Measurements from ENCODE around the gene DOC2A. TPM values are rescaled to one million over a fixed set of nuclear protein-coding genes. Genes with fewer than 3 reads are reported as not detected.

DOC2A gene
- total and polyA plus RNA-seq, 11 donors, result 0.09 to 1.4 (median 0.88) TPM; not detected in 4

DNA sequence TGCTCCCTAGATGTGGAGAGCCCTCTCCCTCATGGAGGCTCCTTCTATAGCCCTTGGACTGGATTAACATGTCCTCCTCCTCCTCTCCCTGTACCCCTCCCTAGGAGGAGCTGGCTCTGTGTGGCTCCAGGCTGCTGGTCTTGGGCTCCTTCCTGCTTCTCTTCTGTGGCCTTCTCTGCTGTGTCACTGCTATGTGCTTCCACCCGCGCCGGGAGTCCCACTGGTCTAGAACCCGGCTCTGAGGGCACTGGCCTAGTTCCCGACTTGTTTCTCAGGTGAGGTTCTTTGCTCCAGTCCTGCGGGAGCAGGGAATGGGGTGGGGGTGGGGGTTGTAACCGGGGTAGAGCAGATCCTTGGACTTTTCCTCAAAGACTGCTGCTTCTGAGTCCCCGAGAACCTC is 39.5 kb downstream of the DOC2A start:
- intact Hi-C loops (cut with DNase I), result loop anchor here in 2 of 10 donors (5.0 kb wide), 2 partner anchors 44 to 1019 kb away; partner anchors contain the start of genes KCTD13 (in 1 of the 2) and NFATC2IP (in 1 of the 2)
- DNase-seq (no peak), ATAC-seq (no peak)
- peaks cover 0 to 63% (median 53%) of the 10 kb centered on the region in 9 donors for H3K36me3 ChIP-seq
- H3K4me1 ChIP-seq, result peaks cover 0 to 32% (median 16%) of the 10 kb centered on the region in 12 donors
- no peaks in the 10 kb centered on the region for H3K27me3 ChIP-seq
- no peak overlapping the region for H3K4me3 ChIP-seq
- no peak for TF ChIP-seq POLR2A (IDR thresholded peaks at IDR 0.05)
- TF ChIP-seq, protein P1, sequence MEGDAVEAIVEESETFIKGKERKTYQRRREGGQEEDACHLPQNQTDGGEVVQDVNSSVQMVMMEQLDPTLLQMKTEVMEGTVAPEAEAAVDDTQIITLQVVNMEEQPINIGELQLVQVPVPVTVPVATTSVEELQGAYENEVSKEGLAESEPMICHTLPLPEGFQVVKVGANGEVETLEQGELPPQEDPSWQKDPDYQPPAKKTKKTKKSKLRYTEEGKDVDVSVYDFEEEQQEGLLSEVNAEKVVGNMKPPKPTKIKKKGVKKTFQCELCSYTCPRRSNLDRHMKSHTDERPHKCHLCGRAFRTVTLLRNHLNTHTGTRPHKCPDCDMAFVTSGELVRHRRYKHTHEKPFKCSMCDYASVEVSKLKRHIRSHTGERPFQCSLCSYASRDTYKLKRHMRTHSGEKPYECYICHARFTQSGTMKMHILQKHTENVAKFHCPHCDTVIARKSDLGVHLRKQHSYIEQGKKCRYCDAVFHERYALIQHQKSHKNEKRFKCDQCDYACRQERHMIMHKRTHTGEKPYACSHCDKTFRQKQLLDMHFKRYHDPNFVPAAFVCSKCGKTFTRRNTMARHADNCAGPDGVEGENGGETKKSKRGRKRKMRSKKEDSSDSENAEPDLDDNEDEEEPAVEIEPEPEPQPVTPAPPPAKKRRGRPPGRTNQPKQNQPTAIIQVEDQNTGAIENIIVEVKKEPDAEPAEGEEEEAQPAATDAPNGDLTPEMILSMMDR (IDR thresholded peaks at IDR 0.05), result no peak
- no peaks in the 10 kb centered on the region for H3K9me3 ChIP-seq
- WGBS, 4 donors, result 86 to 94% (median 93%) methylated on average over 8 of the region's 8 CpGs
- no peak overlapping the region for H3K27ac ChIP-seq

DNA sequence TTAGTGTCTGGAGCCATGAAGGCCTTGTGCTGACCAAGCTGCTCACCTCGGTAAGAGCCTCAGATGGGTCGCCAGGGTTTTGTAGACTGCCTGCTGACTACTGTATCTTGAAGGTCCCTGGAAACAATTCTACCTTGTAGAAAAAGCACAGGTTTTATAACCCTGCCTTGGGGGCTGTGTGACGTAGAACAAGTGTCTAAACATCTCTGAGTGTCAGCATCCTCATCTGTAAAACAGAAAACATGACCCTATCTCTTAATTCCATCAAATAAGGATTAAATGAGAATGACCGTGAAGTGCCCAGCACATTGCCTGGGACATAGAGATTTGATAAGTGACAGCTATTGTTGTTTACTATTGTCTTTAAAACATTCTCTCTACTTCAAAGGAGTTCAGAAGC is 42.6 kb downstream of the DOC2A start:
- Histone ChIP-seq H3K4me3 (no peak overlapping the region), H3K4me1 (peaks cover 0 to 24% (median 7%) of the 10 kb centered on the region in 12 donors), H3K36me3 (peaks cover 0 to 87% (median 56%) of the 10 kb centered on the region in 9 donors), H3K27ac (no peak overlapping the region), H3K9me3 (no peaks in the 10 kb centered on the region), H3K27me3 (no peaks in the 10 kb centered on the region)
- TF ChIP-seq, protein P1 (IDR thresholded peaks at IDR 0.05), result no peak
- no peak for TF ChIP-seq POLR2A (IDR thresholded peaks at IDR 0.05)
- intact Hi-C loops (cut with DNase I), result loop anchor here in 1 of 10 donors (5.0 kb wide), 1 partner anchor 34 kb away; no protein-coding TSS in a partner anchor
- no peak for ATAC-seq
- DNase-seq, result no peak
- 93 to 100% (median 94%) methylated on average over 4 of the region's 4 CpGs for WGBS, 4 donors

DNA sequence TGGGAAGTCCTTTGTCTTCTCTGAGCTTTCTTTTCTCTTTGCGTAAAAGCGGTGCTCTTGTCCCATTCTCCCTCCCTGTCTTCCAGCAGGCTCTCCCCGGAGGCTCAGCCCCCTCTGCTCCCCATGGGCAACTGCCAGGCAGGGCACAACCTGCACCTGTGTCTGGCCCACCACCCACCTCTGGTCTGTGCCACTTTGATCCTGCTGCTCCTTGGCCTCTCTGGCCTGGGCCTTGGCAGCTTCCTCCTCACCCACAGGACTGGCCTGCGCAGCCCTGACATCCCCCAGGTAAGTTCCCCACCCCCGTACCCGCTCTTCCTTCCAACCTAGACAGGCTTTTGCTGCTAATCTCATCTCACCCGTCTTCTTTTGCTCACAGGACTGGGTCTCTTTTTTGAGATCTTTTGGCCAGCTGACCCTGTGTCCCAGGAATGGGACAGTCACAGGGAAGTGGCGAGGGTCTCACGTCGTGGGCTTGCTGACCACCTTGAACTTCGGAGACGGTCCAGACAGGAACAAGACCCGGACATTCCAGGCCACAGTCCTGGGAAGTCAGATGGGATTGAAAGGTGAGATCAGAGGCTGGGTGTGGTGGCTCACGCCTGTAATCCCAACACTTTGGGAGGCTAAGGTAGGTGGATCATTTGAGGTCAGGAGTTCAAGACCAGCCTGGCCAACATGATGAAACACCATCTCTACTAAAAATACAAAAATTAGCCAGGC is 47.6 kb downstream of the DOC2A start:
- Histone ChIP-seq H3K4me3 (peak overlapping the region; percentile 59 to 98 (median 76)), H3K27ac (peak overlapping the region; percentile 76 to 98 (median 96)), H3K9me3 (no peaks in the 10 kb centered on the region), H3K27me3 (no peaks in the 10 kb centered on the region), H3K4me1 (peaks cover 0 to 35% (median 18%) of the 10 kb centered on the region in 12 donors), H3K36me3 (peaks cover 0 to 42% (median 19%) of the 10 kb centered on the region in 9 donors)
- TF ChIP-seq POLR2A (IDR thresholded peaks at IDR 0.05), result no peak
- TF ChIP-seq, protein P1 (IDR thresholded peaks at IDR 0.05), result no peak
- DNase-seq (no peak), ATAC-seq (no peak)
- WGBS, 4 donors, result 74 to 83% (median 80%) methylated on average over 14 of the region's 14 CpGs
- intact Hi-C loops (cut with DNase I), result loop anchor here in 7 of 10 donors (2.0 to 5.0 kb wide), 3 partner anchors 34 to 100 kb away; partner anchors contain the start of genes HIRIP3 (in 4 of the 7), INO80E (in 4 of the 7), KCTD13 (in 3 of the 7) and CDIPT (in 1 of the 7)
